GM12878 (cell line): ENCODE data around the gene SGPP2. TPM values are rescaled to one million over a fixed set of nuclear protein-coding genes. Genes with fewer than 3 reads are reported as not detected.

Experiments used
- ATAC-seq: fragments of 200-7000 bp; cut with Tn5 transposase; 3 replicates; pipeline ENCODE4 v1.9.1; 2020; ENCODE audit warnings: mild to moderate bottlenecking, moderate library complexity
- BruUV-seq: library from RNA; stranded (reverse); fragments of 400-500 nt; replicated peaks from 2 replicates; lab custom pipeline; 2021; lab: Mats Ljungman, UMichigan
- CTCF ChIA-PET: fragments of 300-600 bp; sonication (Branson Sonifier 250); formaldehyde crosslinking; extraction: SDS; loops from one replicate; lab custom pipeline; 2021; ENCODE audit warnings: inconsistent platforms; lab: Yijun Ruan, JAX
- POLR2A ChIA-PET: fragments of 350-600 bp; formaldehyde crosslinking; extraction: SDS; loops from one replicate; lab custom pipeline; 2021; ENCODE audit warnings: inconsistent platforms; lab: Charles Lee
- RAD21 ChIA-PET: fragments of 300-600 bp; sonication (Branson Sonifier 250); formaldehyde crosslinking; loops from one replicate; lab custom pipeline; 2023; ENCODE audit warnings: antibody characterized with exemption; ENCODE audit not compliant: unreplicated experiment; lab: Charles Lee
- SMC1A ChIA-PET: fragments of 300-600 bp; sonication (Branson Sonifier 250); formaldehyde crosslinking; loops from one replicate; lab custom pipeline; 2023; ENCODE audit not compliant: unreplicated experiment, uncharacterized antibody; lab: Charles Lee
- DNase-seq: peaks from one replicate; pipeline ENCODE4 v3.0.0-alpha.2; 2011; ENCODE audit warnings: low read depth, low spot score
- FAIRE-seq: peaks from 3 replicates; lab custom pipeline; 2011; peaks lifted over from hg19 to GRCh38; lab: Jason Lieb, UNC
- H2AFZ ChIP-seq: 2 replicates; pipeline ENCODE4 v1.6.0; 2011; ENCODE audit warnings: low read depth, low read length, control low read depth; ENCODE audit not compliant: control insufficient read depth
- H3K27ac ChIP-seq: 2 replicates; pipeline ENCODE4 v1.5.1; 2011; ENCODE audit warnings: control low read depth; ENCODE audit not compliant: control insufficient read depth, insufficient read depth
- H3K27me3 ChIP-seq, 2 experiments: replicated peaks in 1 of 2; 2 replicates each; pipeline versions ENCODE4 v1.6.0 to v1.6.1; 2011; ENCODE audit warnings: low read length in 1 of 2; ENCODE audit not compliant: control insufficient read depth in 2 of 2, insufficient read depth in 2 of 2
- H3K36me3 ChIP-seq, 2 experiments: 2 replicates each; pipeline ENCODE4 v1.5.1; 2011; ENCODE audit warnings: low read length in 1 of 2; ENCODE audit not compliant: control insufficient read depth in 2 of 2, insufficient read depth in 2 of 2
- H3K4me1 ChIP-seq: 2 replicates; pipeline ENCODE4 v1.6.1; 2011; ENCODE audit warnings: mild to moderate bottlenecking, low read length, moderate library complexity, mixed read lengths; ENCODE audit not compliant: control insufficient read depth, insufficient read depth
- H3K4me2 ChIP-seq: 2 replicates; pipeline ENCODE4 v1.6.0; 2011; ENCODE audit warnings: control low read depth; ENCODE audit not compliant: control insufficient read depth, insufficient read depth
- H3K4me3 ChIP-seq: fragments of 200-600 bp; sonication (generic); 2 replicates; pipeline ENCODE4 v1.5.1; 2016
- H3K79me2 ChIP-seq: 2 replicates; pipeline ENCODE4 v1.6.0; 2011; ENCODE audit warnings: low read length; ENCODE audit not compliant: control insufficient read depth, insufficient read depth
- H3K9ac ChIP-seq: 2 replicates; pipeline ENCODE4 v1.8.0; 2011; ENCODE audit warnings: low read length, control low read depth, mixed read lengths; ENCODE audit not compliant: control insufficient read depth, insufficient read depth
- H3K9me3 ChIP-seq: replicated peaks from 3 replicates; pipeline ENCODE4 v1.5.1; 2011; ENCODE audit warnings: mild to moderate bottlenecking, low read length; ENCODE audit not compliant: control insufficient read depth, insufficient read depth
- H4K20me1 ChIP-seq: 2 replicates; pipeline ENCODE4 v1.6.0; 2011; ENCODE audit not compliant: control insufficient read depth, insufficient read depth
- BCL11A ChIP-seq: IDR thresholded peaks from 2 replicates; pipeline ENCODE4 v1.6.1; 2011; ENCODE audit warnings: low read depth, low read length
- CBX3 ChIP-seq: fragments of 200-600 bp; sonication (generic); IDR thresholded peaks from 2 replicates; pipeline ENCODE4 v1.6.1; 2016; ENCODE audit warnings: low read depth, borderline replicate concordance
- DPF2 ChIP-seq: fragments of 450-650 bp; IDR thresholded peaks from 2 replicates; pipeline ENCODE4 v1.6.1; 2017; ENCODE audit warnings: mild to moderate bottlenecking
- ETV6 ChIP-seq, 2 experiments: fragments of 450-650 bp in 1 of 2; IDR thresholded peaks in 1 of 2; conservative IDR thresholded peaks in 1 of 2; 2 replicates each; pipeline ENCODE4 v1.6.1; 2014; ENCODE audit warnings: antibody characterized with exemption in 1 of 2, borderline replicate concordance in 1 of 2, low read depth in 1 of 2, mild to moderate bottlenecking in 1 of 2, moderate library complexity in 1 of 2
- GATAD2B ChIP-seq: fragments of 450-650 bp; conservative IDR thresholded peaks from 2 replicates; pipeline ENCODE4 v1.6.1; 2017; ENCODE audit warnings: low read depth, mild to moderate bottlenecking, moderate library complexity
- NBN ChIP-seq: fragments of 450-650 bp; IDR thresholded peaks from 2 replicates; pipeline ENCODE4 v1.6.1; 2016
- NFYB ChIP-seq: IDR thresholded peaks from 2 replicates; pipeline ENCODE4 v1.6.1; 2011; ENCODE audit warnings: low read depth, mild to moderate bottlenecking, low read length, improper control_type of control experiment, moderate library complexity; ENCODE audit not compliant: insufficient read depth
- NR2C1 ChIP-seq: fragments of 450-650 bp; IDR thresholded peaks from 2 replicates; pipeline ENCODE4 v1.6.1; 2017; ENCODE audit warnings: antibody characterized with exemption, mild to moderate bottlenecking, moderate library complexity
- NR2C2 ChIP-seq: IDR thresholded peaks from 2 replicates; pipeline ENCODE4 v1.6.1; 2011; ENCODE audit warnings: borderline replicate concordance, low read depth; ENCODE audit not compliant: control insufficient read depth, insufficient read length
- POLR2A ChIP-seq: IDR thresholded peaks from 2 replicates; pipeline ENCODE4 v1.6.1; 2011; ENCODE audit warnings: low read depth, mild to moderate bottlenecking, low read length
- RFX5 ChIP-seq: IDR thresholded peaks from 2 replicates; pipeline ENCODE4 v1.6.1; 2011; ENCODE audit warnings: low read depth, low read length, improper control_type of control experiment
- RUNX3 ChIP-seq: IDR thresholded peaks from 2 replicates; pipeline ENCODE4 v1.6.1; 2012; ENCODE audit warnings: low read length, inconsistent platforms
- SUPT20H ChIP-seq: IDR thresholded peaks from 2 replicates; pipeline ENCODE4 v1.6.1; 2011; ENCODE audit warnings: low read depth, mild to moderate bottlenecking, low read length, moderate library complexity, borderline replicate concordance; ENCODE audit not compliant: control insufficient read depth
- TCF3 ChIP-seq: IDR thresholded peaks from 2 replicates; pipeline ENCODE4 v1.6.1; 2012; ENCODE audit warnings: low read depth, mild to moderate bottlenecking, low read length, borderline replicate concordance; ENCODE audit not compliant: insufficient read depth
- ZNF207 ChIP-seq: fragments of 450-650 bp; IDR thresholded peaks from 2 replicates; pipeline ENCODE4 v1.6.1; 2014; ENCODE audit warnings: antibody characterized with exemption, mild to moderate bottlenecking, borderline replicate concordance
- WGBS: methylation state at CpG from one replicate; pipeline ENCODE4 v1.1.6; 2016; ENCODE audit warnings: low lambda C conversion rate; ENCODE audit not compliant: insufficient replicate concordance, insufficient coverage; ENCODE audit errors: missing lambda C conversion rate; 5-methylcytosine and 5-hydroxymethylcytosine counted together
- in situ Hi-C: fragments of 300-500 bp; cut with MboI; formaldehyde crosslinking; loops from 9 replicates; pipeline ENCODE4 v1.14.3; 2018; ENCODE audit warnings: mixed read lengths
- intact Hi-C: fragments of 100-400 bp; cut with micrococcal nuclease; formaldehyde crosslinking; loops from one replicate; pipeline ENCODE4 v1.14.2; 2022; ENCODE audit not compliant: unreplicated experiment
- polyA plus RNA-seq, 11 experiments: library from polyadenylated mRNA; depleted of rRNA in 4 of 11; unstranded in 6 of 11; stranded (reverse) in 5 of 11; fragments of >200 nt; fragmentation: Nextera tagmentation in 4 of 11; fragmentation: Illumina TruSeq in 1 of 11; extraction: Ambion mirVana in 4 of 11; extraction: Trizol in 1 of 11; gene quantifications; 1 replicate in 1 of 11; 2 replicates in 10 of 11; pipeline versions ENCODE4 v1.2.1 to v1.2.3, GENCODE V29; 2011 to 2016; ENCODE audit warnings: inconsistent platforms in 2 of 11, missing spikeins in 2 of 11, low read depth in 1 of 11
- total RNA-seq, 4 experiments: library from RNA; depleted of rRNA in 3 of 4; stranded (reverse); fragments of >200 nt in 3 of 4; fragmentation: Illumina TruSeq in 1 of 4; extraction: Trizol in 1 of 4; gene quantifications; 2 replicates each; pipeline versions ENCODE4 v1.2.1 to v1.2.3, GENCODE V29; 2013 to 2021
- TF ChIP-seq, protein P1 (sequence below): fragments of 150-350 bp; IDR thresholded peaks from 2 replicates; pipeline ENCODE4 v1.6.1; 2014; ENCODE audit warnings: mild to moderate bottlenecking, low read depth, low read length
- TF ChIP-seq, protein P2 (sequence below): fragments of 450-650 bp; IDR thresholded peaks from 2 replicates; pipeline ENCODE4 v1.6.1; 2017; ENCODE audit warnings: low read depth, mild to moderate bottlenecking, moderate library complexity
- TF ChIP-seq, protein P3 (sequence below): IDR thresholded peaks from 2 replicates; pipeline ENCODE4 v1.6.1; 2011; ENCODE audit warnings: borderline replicate concordance, low read depth, mild to moderate bottlenecking, moderate library complexity, low read length; ENCODE audit not compliant: insufficient read depth, poor library complexity, severe bottlenecking

Gene SGPP2
- total and polyA plus RNA-seq, 10 of the 15 experiments (the other 5 are each of a cell fraction or from before 2014, with no cell fraction given) = 3.5 to 84.9 (median 13.1) TPM

DNA sequence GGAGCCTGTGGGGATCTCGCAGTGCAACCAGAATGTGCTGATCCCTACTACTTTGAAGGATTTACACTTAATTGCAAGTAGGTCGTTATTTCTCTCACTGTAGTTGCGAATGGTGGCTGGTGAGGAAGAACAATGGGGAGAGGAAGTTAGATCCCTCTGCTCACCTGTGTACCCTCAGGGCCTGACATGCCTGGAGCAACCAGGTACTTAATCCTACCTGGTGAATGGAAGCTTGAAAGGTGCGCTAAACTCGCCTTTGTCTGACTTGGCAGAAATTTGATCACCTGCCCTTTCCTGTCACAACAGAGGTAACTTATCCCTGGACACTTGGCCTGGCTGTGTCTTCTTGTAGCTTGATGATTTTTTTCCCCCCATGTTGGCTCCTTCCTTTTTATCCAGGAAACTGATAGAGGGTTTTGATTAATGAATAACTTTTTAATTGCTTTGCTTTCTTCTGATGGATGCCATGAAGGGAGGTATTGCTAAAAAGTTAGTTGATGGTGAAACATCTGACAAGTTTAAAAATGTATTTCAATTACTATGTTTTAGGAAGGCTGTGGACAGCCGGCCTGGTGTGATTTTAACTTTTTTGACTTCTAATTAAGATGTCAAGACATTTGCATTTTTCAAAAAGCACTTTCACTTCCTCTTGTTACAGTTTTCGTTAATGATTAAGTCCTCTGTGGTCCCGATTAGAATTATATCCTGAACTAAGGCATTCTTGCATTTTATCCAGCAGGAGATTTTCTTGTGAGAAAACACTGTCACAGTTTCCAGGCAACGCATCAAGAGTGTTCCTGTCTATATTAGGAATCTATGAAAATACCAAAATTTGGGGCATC is 9.2 kb downstream of the SGPP2 start:
- intact Hi-C loops (loop anchor here (2.0 kb wide), 1 partner anchor 115 kb away; no protein-coding TSS in a partner anchor), in situ Hi-C loops (no loop called here)
- Histone ChIP-seq H3K4me2 (peak overlapping the region; percentile 73), H3K36me3 (no peaks in the 10 kb centered on the region; a peak in 2 of 4 replicates), H3K9me3 (peaks cover 8% of the 10 kb centered on the region), H3K79me2 (peaks cover 53% of the 10 kb centered on the region), H3K4me1 (peaks cover 33% of the 10 kb centered on the region), H3K4me3 (peak overlapping the region; percentile 37; the same call in 1 of the 2 replicates), H2AFZ (peak overlapping the region; percentile 15; the same call in 1 of the 2 replicates), H3K27me3 (no peaks in the 10 kb centered on the region), H4K20me1 (no peaks in the 10 kb centered on the region), H3K9ac (0 out of 2 replicates have a peak overlapping the region, but pooled peaks have one; percentile 13), H3K27ac (peak overlapping the region; percentile 65)
- CTCF ChIA-PET = interaction anchor here (0.6 to 1.2 kb wide), 8 partner anchors 9 to 505 kb away, joined by 3 to 7 read pairs (median 3); partner anchors contain the start of gene SGPP2
- SMC1A ChIA-PET = interaction anchor here (0.8 to 5.4 kb wide), 8 partner anchors 10 to 129 kb away, joined by 3 to 47 read pairs (median 4); partner anchors contain the start of gene SGPP2
- DNase-seq (no peak), FAIRE-seq (peak; percentile 54), ATAC-seq (peak; percentile 77)
- RAD21 ChIA-PET = interaction anchor here (1.0 to 1.5 kb wide), 4 partner anchors 10 to 119 kb away, joined by 3 to 14 read pairs (median 5); partner anchors contain the start of gene SGPP2
- WGBS = 43% methylated on average over 9 of the region's 9 CpGs
- BruUV-seq = no TSS peak
- POLR2A ChIA-PET = interaction anchor here (1.0 to 1.4 kb wide), 4 partner anchors 8 to 12 kb away, joined by 3 to 8 read pairs (median 4); partner anchors contain the start of gene SGPP2
- TF ChIP-seq GATAD2B = no peak
- peak; percentile 26; the same call in 1 of the 2 replicates for TF ChIP-seq RUNX3
- peak; percentile 20; the same call in 1 of the 2 replicates for TF ChIP-seq NBN
- no peak for TF ChIP-seq SUPT20H
- TF ChIP-seq, protein P1, sequence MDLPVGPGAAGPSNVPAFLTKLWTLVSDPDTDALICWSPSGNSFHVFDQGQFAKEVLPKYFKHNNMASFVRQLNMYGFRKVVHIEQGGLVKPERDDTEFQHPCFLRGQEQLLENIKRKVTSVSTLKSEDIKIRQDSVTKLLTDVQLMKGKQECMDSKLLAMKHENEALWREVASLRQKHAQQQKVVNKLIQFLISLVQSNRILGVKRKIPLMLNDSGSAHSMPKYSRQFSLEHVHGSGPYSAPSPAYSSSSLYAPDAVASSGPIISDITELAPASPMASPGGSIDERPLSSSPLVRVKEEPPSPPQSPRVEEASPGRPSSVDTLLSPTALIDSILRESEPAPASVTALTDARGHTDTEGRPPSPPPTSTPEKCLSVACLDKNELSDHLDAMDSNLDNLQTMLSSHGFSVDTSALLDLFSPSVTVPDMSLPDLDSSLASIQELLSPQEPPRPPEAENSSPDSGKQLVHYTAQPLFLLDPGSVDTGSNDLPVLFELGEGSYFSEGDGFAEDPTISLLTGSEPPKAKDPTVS = no peak
- TF ChIP-seq ZNF207 = no peak
- peak; percentile 92 for TF ChIP-seq DPF2
- TF ChIP-seq BCL11A = peak; percentile 51; the same call in 1 of the 2 replicates
- TF ChIP-seq NR2C1 = no peak
- no peak for TF ChIP-seq NFYB
- TF ChIP-seq RFX5 = no peak
- TF ChIP-seq, protein P2, sequence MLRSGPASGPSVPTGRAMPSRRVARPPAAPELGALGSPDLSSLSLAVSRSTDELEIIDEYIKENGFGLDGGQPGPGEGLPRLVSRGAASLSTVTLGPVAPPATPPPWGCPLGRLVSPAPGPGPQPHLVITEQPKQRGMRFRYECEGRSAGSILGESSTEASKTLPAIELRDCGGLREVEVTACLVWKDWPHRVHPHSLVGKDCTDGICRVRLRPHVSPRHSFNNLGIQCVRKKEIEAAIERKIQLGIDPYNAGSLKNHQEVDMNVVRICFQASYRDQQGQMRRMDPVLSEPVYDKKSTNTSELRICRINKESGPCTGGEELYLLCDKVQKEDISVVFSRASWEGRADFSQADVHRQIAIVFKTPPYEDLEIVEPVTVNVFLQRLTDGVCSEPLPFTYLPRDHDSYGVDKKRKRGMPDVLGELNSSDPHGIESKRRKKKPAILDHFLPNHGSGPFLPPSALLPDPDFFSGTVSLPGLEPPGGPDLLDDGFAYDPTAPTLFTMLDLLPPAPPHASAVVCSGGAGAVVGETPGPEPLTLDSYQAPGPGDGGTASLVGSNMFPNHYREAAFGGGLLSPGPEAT = peak; percentile 69; the same call in 1 of the 2 replicates
- TF ChIP-seq ETV6 (conservative IDR thresholded peaks at IDR 0.05 in 1 of 2, IDR thresholded peaks at IDR 0.05 in 1 of 2; ENCODE audit: borderline replicate concordance in 1 of 2, low read depth in 1 of 2) = no peak
- TF ChIP-seq, protein P3, sequence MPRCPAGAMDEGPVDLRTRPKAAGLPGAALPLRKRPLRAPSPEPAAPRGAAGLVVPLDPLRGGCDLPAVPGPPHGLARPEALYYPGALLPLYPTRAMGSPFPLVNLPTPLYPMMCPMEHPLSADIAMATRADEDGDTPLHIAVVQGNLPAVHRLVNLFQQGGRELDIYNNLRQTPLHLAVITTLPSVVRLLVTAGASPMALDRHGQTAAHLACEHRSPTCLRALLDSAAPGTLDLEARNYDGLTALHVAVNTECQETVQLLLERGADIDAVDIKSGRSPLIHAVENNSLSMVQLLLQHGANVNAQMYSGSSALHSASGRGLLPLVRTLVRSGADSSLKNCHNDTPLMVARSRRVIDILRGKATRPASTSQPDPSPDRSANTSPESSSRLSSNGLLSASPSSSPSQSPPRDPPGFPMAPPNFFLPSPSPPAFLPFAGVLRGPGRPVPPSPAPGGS = no peak
- no peak for TF ChIP-seq TCF3
- TF ChIP-seq CBX3 = no peak
- TF ChIP-seq POLR2A = no peak
- no peak for TF ChIP-seq NR2C2
